GM23338 (cell line): ENCODE results near the gene NBAS. TPM values are rescaled to one million over a fixed set of nuclear protein-coding genes. Genes with fewer than 3 reads are reported as not detected.
"Not testable (repeated sequence)": the region's sequence is repeated elsewhere in the genome, so short reads cannot be mapped to it uniquely, and the experiment has no call there.

ENCODE experiments used
- ATAC-seq: fragments of 200-7000 bp; cut with Tn5 transposase; 3 replicates; pipeline ENCODE4 v1.9.1; 2020
- DNase-seq: peaks from one replicate; pipeline ENCODE4 v3.0.0-alpha.2; 2015; ENCODE audit warnings: low spot score
- H2AFZ ChIP-seq: fragments of 200-600 bp; sonication (generic); 2 replicates; pipeline ENCODE4 v1.8.0; 2016; ENCODE audit warnings: antibody characterized with exemption, mild to moderate bottlenecking, moderate library complexity
- H3F3A ChIP-seq: fragments of 200-600 bp; sonication (generic); replicated peaks from 2 replicates; pipeline ENCODE4 v1.8.0; 2017; ENCODE audit warnings: antibody characterized with exemption, mixed run types, low read depth
- H3K27ac ChIP-seq: fragments of 200-600 bp; sonication (generic); 2 replicates; pipeline ENCODE4 v1.6.1; 2016; ENCODE audit warnings: low read depth
- H3K27me3 ChIP-seq: fragments of 200-600 bp; sonication (generic); 2 replicates; pipeline ENCODE4 v1.8.0; 2016; ENCODE audit warnings: mild to moderate bottlenecking, mixed run types, moderate library complexity; ENCODE audit not compliant: insufficient read depth
- H3K36me3 ChIP-seq: fragments of 200-600 bp; sonication (generic); 2 replicates; pipeline ENCODE4 v1.8.0; 2016; ENCODE audit warnings: mild to moderate bottlenecking; ENCODE audit not compliant: insufficient read depth
- H3K4me1 ChIP-seq: fragments of 200-600 bp; sonication (generic); 2 replicates; pipeline ENCODE4 v1.8.0; 2016; ENCODE audit warnings: mild to moderate bottlenecking, moderate library complexity; ENCODE audit not compliant: insufficient read depth
- H3K4me2 ChIP-seq: fragments of 200-600 bp; sonication (generic); 2 replicates; pipeline ENCODE4 v1.7.1; 2017; ENCODE audit warnings: mixed run types
- H3K4me3 ChIP-seq: fragments of 200-600 bp; sonication (generic); 2 replicates; pipeline ENCODE4 v1.6.1; 2016; ENCODE audit warnings: mixed run types
- H3K79me2 ChIP-seq: fragments of 200-600 bp; sonication (generic); replicated peaks from 2 replicates; pipeline ENCODE4 v1.8.0; 2017; ENCODE audit warnings: mild to moderate bottlenecking; ENCODE audit not compliant: insufficient read depth
- H3K9me2 ChIP-seq: fragments of 200-600 bp; sonication (generic); 2 replicates; pipeline ENCODE4 v1.8.0; 2017; ENCODE audit not compliant: insufficient read depth
- H4K20me1 ChIP-seq: fragments of 200-600 bp; sonication (generic); replicated peaks from 2 replicates; pipeline ENCODE4 v1.8.0; 2017; ENCODE audit warnings: mild to moderate bottlenecking; ENCODE audit not compliant: insufficient read depth
- H3K27ac Mint-ChIP-seq: 2 replicates; pipeline ENCODE4 v1.8.0; 2020; ENCODE audit warnings: inconsistent platforms, mild to moderate bottlenecking, moderate library complexity, mixed read lengths
- H3K27me3 Mint-ChIP-seq: 3 replicates; pipeline ENCODE4 v1.8.0; 2022; ENCODE audit warnings: low read depth, mild to moderate bottlenecking, moderate library complexity, mixed read lengths, inconsistent platforms; ENCODE audit not compliant: insufficient read depth, poor library complexity
- H3K36me3 Mint-ChIP-seq: 3 replicates; pipeline ENCODE4 v1.8.0; 2021; ENCODE audit warnings: low read depth, mild to moderate bottlenecking, inconsistent platforms, moderate library complexity, mixed read lengths
- H3K4me1 Mint-ChIP-seq: 3 replicates; pipeline ENCODE4 v1.8.0; 2020; ENCODE audit warnings: mild to moderate bottlenecking, inconsistent platforms, mixed read lengths
- H3K4me3 Mint-ChIP-seq: 3 replicates; pipeline ENCODE4 v1.8.0; 2021; ENCODE audit warnings: moderate library complexity, mild to moderate bottlenecking, inconsistent platforms, mixed read lengths
- H3K9me3 Mint-ChIP-seq: 3 replicates; pipeline ENCODE4 v1.8.0; 2020; ENCODE audit warnings: moderate library complexity, mild to moderate bottlenecking, inconsistent platforms, mixed read lengths
- JUNB ChIP-seq: IDR thresholded peaks from one replicate; pipeline ENCODE4 v1.6.1; 2016; ENCODE audit warnings: antibody characterized with exemption; ENCODE audit not compliant: unreplicated experiment
- NANOG ChIP-seq: IDR thresholded peaks from 2 replicates; pipeline ENCODE4 v1.6.1; 2016; ENCODE audit warnings: antibody characterized with exemption, borderline replicate concordance
- ZNF114 ChIP-seq: fragments of 250-450 bp; sonication (Bioruptor Pico); IDR thresholded peaks from 2 replicates; pipeline ENCODE4 v1.5.0; 2020; ENCODE audit warnings: mild to moderate bottlenecking, moderate library complexity
- ZNF331 ChIP-seq: fragments of 250-450 bp; sonication (Bioruptor Pico); IDR thresholded peaks from 2 replicates; pipeline ENCODE4 v1.5.0; 2020; ENCODE audit warnings: low read depth, mild to moderate bottlenecking, moderate library complexity
- polyA plus RNA-seq: library from polyadenylated mRNA; unstranded; fragments of >200 nt; fragmentation: Nextera tagmentation; extraction: Ambion mirVana; gene quantifications from 2 replicates; pipeline ENCODE4 v1.2.1, GENCODE V29; 2016
- total RNA-seq: library from RNA; depleted of rRNA; stranded (reverse); fragments of >200 nt; shearing (Covaris generic); gene quantifications from 2 replicates; pipeline ENCODE4 v1.2.3, GENCODE V29; 2014
- TF ChIP-seq, protein P1 (sequence below): fragments of 250-450 bp; sonication (Bioruptor Pico); IDR thresholded peaks from 2 replicates; pipeline ENCODE4 v1.5.0; 2020; ENCODE audit warnings: mild to moderate bottlenecking, moderate library complexity

NBAS gene
- total and polyA plus RNA-seq, 2 experiments from 2014 or later, result 24.8 to 38.9 TPM

DNA sequence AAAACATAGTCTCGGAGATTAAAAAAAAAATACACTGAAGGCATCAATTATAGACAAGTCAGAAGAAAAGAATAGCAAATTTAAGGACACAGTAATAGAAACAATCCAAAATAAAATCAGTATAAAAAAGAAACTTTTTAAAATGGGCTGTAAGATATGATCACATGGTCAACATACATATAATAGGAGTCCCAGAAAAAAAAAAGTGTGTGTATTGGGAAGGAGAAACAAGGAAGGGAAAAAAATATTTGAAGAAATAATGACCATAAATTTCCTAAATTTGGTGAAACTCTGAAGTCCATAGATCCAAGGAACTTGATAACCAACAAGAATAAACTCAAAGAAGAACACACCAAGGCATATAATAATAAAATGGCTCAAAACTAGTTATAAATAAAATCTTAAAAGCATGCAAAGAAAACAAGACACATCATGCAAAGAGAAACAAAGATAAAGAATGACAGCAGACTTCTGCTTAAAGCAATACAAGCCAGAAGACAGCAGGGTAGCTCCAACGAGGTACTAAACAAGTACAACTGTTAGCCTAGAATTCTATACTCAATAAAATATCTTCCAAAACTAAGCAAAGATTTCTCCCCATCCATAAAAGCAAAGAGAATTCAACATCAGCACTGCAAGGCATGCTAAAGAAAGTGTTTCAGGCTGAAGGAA lies 115.1 kb downstream of the NBAS start (continued):
- TF ChIP-seq, protein P1, sequence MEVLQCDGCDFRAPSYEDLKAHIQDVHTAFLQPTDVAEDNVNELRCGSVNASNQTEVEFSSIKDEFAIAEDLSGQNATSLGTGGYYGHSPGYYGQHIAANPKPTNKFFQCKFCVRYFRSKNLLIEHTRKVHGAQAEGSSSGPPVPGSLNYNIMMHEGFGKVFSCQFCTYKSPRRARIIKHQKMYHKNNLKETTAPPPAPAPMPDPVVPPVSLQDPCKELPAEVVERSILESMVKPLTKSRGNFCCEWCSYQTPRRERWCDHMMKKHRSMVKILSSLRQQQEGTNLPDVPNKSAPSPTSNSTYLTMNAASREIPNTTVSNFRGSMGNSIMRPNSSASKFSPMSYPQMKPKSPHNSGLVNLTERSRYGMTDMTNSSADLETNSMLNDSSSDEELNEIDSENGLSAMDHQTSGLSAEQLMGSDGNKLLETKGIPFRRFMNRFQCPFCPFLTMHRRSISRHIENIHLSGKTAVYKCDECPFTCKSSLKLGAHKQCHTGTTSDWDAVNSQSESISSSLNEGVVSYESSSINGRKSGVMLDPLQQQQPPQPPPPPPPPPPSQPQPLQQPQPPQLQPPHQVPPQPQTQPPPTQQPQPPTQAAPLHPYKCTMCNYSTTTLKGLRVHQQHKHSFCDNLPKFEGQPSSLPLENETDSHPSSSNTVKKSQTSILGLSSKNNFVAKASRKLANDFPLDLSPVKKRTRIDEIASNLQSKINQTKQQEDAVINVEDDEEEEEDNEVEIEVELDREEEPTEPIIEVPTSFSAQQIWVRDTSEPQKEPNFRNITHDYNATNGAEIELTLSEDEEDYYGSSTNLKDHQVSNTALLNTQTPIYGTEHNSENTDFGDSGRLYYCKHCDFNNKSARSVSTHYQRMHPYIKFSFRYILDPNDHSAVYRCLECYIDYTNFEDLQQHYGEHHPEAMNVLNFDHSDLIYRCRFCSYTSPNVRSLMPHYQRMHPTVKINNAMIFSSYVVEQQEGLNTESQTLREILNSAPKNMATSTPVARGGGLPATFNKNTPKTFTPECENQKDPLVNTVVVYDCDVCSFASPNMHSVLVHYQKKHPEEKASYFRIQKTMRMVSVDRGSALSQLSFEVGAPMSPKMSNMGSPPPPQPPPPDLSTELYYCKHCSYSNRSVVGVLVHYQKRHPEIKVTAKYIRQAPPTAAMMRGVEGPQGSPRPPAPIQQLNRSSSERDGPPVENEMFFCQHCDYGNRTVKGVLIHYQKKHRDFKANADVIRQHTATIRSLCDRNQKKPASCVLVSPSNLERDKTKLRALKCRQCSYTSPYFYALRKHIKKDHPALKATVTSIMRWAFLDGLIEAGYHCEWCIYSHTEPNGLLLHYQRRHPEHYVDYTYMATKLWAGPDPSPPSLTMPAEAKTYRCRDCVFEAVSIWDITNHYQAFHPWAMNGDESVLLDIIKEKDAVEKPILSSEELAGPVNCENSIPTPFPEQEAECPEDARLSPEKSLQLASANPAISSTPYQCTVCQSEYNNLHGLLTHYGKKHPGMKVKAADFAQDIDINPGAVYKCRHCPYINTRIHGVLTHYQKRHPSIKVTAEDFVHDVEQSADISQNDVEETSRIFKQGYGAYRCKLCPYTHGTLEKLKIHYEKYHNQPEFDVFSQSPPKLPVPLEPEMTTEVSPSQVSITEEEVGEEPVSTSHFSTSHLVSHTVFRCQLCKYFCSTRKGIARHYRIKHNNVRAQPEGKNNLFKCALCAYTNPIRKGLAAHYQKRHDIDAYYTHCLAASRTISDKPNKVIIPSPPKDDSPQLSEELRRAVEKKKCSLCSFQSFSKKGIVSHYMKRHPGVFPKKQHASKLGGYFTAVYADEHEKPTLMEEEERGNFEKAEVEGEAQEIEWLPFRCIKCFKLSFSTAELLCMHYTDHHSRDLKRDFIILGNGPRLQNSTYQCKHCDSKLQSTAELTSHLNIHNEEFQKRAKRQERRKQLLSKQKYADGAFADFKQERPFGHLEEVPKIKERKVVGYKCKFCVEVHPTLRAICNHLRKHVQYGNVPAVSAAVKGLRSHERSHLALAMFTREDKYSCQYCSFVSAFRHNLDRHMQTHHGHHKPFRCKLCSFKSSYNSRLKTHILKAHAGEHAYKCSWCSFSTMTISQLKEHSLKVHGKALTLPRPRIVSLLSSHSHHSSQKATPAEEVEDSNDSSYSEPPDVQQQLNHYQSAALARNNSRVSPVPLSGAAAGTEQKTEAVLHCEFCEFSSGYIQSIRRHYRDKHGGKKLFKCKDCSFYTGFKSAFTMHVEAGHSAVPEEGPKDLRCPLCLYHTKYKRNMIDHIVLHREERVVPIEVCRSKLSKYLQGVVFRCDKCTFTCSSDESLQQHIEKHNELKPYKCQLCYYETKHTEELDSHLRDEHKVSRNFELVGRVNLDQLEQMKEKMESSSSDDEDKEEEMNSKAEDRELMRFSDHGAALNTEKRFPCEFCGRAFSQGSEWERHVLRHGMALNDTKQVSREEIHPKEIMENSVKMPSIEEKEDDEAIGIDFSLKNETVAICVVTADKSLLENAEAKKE (CRISPR knock-in tag), result no peak
- TF ChIP-seq ZNF331 (CRISPR knock-in tag), result no peak
- TF ChIP-seq NANOG, result no peak
- TF ChIP-seq ZNF114 (CRISPR knock-in tag), result no peak
- no peak for TF ChIP-seq JUNB

DNA sequence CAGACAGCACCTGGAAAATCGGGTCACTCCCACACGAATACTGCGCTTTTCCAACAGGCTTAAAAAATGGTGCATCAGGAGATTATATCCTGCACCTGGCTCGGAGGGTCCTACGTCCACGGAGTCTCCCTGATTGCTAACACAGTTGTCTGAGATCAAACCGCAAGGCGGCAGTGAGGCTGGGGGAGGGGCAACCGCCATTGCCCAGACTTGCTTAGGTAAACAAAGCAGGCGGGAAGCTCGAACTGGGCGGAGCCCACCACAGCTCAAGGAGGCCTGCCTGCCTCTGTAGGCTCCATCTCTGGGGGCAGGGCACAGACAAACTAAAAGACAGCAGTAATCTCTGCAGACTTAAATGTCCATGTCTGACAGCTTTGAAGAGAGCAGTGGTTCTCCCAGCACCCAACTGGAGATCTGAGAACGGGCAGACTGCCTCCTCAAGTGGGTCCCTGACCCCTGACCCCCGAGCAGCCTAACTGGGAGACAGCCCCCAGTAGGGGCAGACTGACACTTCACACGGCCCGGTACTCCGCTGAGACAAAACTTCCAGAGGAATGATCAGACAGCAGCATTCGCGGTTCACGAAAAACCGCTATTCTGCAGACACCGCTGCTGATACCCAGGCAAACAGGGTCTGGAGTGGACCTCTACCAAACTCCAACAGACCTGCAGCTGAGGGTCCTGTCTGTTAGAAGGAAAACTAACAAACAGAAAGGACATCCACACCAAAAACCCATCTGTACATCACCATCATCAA lies 121.2 kb downstream of the NBAS start:
- H3K27ac Mint-ChIP-seq, H3K9me2 ChIP-seq, H2AFZ ChIP-seq, H3F3A ChIP-seq, H3K27me3 ChIP-seq, H3K4me1 ChIP-seq, H3K4me3 ChIP-seq, DNase-seq, H3K36me3 ChIP-seq, H3K27ac ChIP-seq, H3K27me3 Mint-ChIP-seq, H3K79me2 ChIP-seq, H3K4me2 ChIP-seq, H3K4me1 Mint-ChIP-seq, ATAC-seq, H4K20me1 ChIP-seq, H3K4me3 Mint-ChIP-seq: not testable (repeated sequence)
- Mint-ChIP-seq H3K36me3 (peaks cover 28% of the 10 kb centered on the region), H3K9me3 (peaks cover 32% of the 10 kb centered on the region)

DNA sequence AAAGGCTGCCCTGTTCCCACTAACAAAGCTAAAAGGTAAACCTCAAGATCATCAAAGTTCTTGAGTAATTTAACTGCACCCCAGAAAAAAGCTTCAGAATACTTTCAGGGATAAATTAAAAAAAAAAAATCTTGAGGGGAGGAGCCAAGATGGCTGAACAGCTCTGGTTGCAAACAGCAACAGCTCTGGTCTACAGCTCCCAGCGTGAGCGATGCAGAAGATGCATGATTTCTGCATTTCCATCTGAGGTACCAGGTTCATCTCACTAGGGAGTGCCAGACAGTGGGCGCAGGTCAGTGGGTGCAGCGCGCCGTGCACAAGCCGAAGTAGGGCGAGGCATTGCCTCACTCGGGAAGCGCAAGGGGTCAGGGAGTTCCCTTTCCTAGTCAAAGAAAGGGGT lies 121.8 kb downstream of the NBAS start:
- ATAC-seq, H3K4me2 ChIP-seq, H3F3A ChIP-seq, H3K79me2 ChIP-seq, H3K27me3 Mint-ChIP-seq, H3K36me3 ChIP-seq, H3K4me1 ChIP-seq, H2AFZ ChIP-seq, H4K20me1 ChIP-seq, H3K9me2 ChIP-seq, H3K27ac ChIP-seq, H3K4me3 Mint-ChIP-seq, H3K27ac Mint-ChIP-seq, DNase-seq, H3K4me1 Mint-ChIP-seq, H3K4me3 ChIP-seq, H3K27me3 ChIP-seq: not testable (repeated sequence)
- Mint-ChIP-seq H3K9me3 (peaks cover 32% of the 10 kb centered on the region), H3K36me3 (peaks cover 28% of the 10 kb centered on the region)
